K562 (cell line): ENCODE data around the gene MYOM3. TPM values are rescaled to one million over a fixed set of nuclear protein-coding genes. Genes with fewer than 3 reads are reported as not detected.

Source experiments
- ATAC-seq: fragments of 200-7000 bp; cut with Tn5 transposase; 3 replicates; pipeline ENCODE4 v1.9.1; 2020; ENCODE audit warnings: moderate library complexity
- BruUV-seq: library from RNA; stranded (reverse); fragments of 400-500 nt; replicated peaks from 2 replicates; lab custom pipeline; 2021; lab: Mats Ljungman, UMichigan
- CTCF ChIA-PET: fragments of 300-600 bp; formaldehyde crosslinking; extraction: SDS; loops from one replicate; lab custom pipeline; 2021; ENCODE audit warnings: low intra/inter-chr PET ratio; lab: Yijun Ruan, JAX
- POLR2A ChIA-PET: fragments of 300-600, 350-650 bp; sonication (Branson Sonifier 250); formaldehyde crosslinking; extraction: SDS; loops from one replicate; lab custom pipeline; 2021; ENCODE audit warnings: antibody characterized with exemption, inconsistent platforms; lab: Yijun Ruan, JAX
- DNase-seq, 4 experiments: peaks; one replicate each; pipeline versions ENCODE4 v3.0.0 to v3.0.0-alpha.2; 2011 to 2018; ENCODE audit warnings: low spot score in 3 of 4, mixed read lengths in 3 of 4; ENCODE audit errors: extremely low read depth in 1 of 4
- FAIRE-seq: peaks from 2 replicates; lab custom pipeline; 2011; peaks lifted over from hg19 to GRCh38; lab: Jason Lieb, UNC
- H2AFZ ChIP-seq: 2 replicates; pipeline ENCODE4 v1.6.0; 2011; ENCODE audit warnings: low read depth, low read length, control low read depth, inconsistent platforms
- H3K27ac ChIP-seq: fragments of 200-600 bp; 3 replicates; pipeline ENCODE4 v1.8.0; 2011; ENCODE audit warnings: low read depth, mild to moderate bottlenecking, control low read depth, inconsistent platforms, low read length, moderate library complexity, mixed read lengths; ENCODE audit errors: extremely low read depth
- H3K27me3 ChIP-seq, 2 experiments: fragments of 300-600 bp in 1 of 2; 2 replicates in 1 of 2; 3 replicates in 1 of 2; pipeline versions ENCODE4 v1.6.0 to v1.8.0; 2011; ENCODE audit warnings: inconsistent platforms in 2 of 2, low read length in 2 of 2, mild to moderate bottlenecking in 1 of 2, mixed read lengths in 1 of 2, moderate library complexity in 1 of 2; ENCODE audit not compliant: control insufficient read depth in 2 of 2, insufficient read depth in 2 of 2
- H3K36me3 ChIP-seq: fragments of 300-600 bp; 3 replicates; pipeline ENCODE4 v1.8.0; 2011; ENCODE audit warnings: mild to moderate bottlenecking, low read length, inconsistent platforms; ENCODE audit not compliant: control insufficient read depth, insufficient read depth
- H3K4me1 ChIP-seq, 2 experiments: fragments of 200-600 bp in 1 of 2; replicated peaks in 1 of 2; 2 replicates in 1 of 2; 3 replicates in 1 of 2; pipeline versions ENCODE4 v1.5.1 to v1.8.0; 2011; ENCODE audit warnings: inconsistent platforms in 2 of 2, low read length in 2 of 2, mild to moderate bottlenecking in 1 of 2, mixed read lengths in 1 of 2, moderate library complexity in 1 of 2; ENCODE audit not compliant: control insufficient read depth in 2 of 2, insufficient read depth in 2 of 2
- H3K4me2 ChIP-seq: 2 replicates; pipeline ENCODE4 v1.6.1; 2011; ENCODE audit warnings: low read length, control low read depth, inconsistent platforms, mixed read lengths; ENCODE audit not compliant: insufficient read depth
- H3K4me3 ChIP-seq: fragments of 200-600 bp; sonication (generic), shearing (Covaris generic); 2 replicates; pipeline ENCODE4 v1.5.1; 2016; ENCODE audit warnings: control low read depth, inconsistent platforms
- H3K79me2 ChIP-seq: fragments of 200-600 bp; 3 replicates; pipeline ENCODE4 v1.8.0; 2011; ENCODE audit warnings: low read length, inconsistent platforms; ENCODE audit not compliant: control insufficient read depth, insufficient read depth
- H3K9ac ChIP-seq, 2 experiments: 2 replicates each; pipeline versions ENCODE4 v1.6.0 to v1.6.1; 2011; ENCODE audit warnings: low read depth in 2 of 2, low read length in 2 of 2, control low read depth in 1 of 2, inconsistent platforms in 1 of 2, mild to moderate bottlenecking in 1 of 2, mixed read lengths in 1 of 2; ENCODE audit not compliant: insufficient read depth in 1 of 2
- H3K9me1 ChIP-seq: one replicate; pipeline ENCODE4 v1.6.0; 2011; ENCODE audit warnings: inconsistent platforms, mild to moderate bottlenecking, low read length, moderate library complexity; ENCODE audit not compliant: control insufficient read depth, insufficient read depth
- H3K9me3 ChIP-seq: replicated peaks from 2 replicates; pipeline ENCODE4 v1.5.1; 2011; ENCODE audit warnings: low read depth, low read length, inconsistent platforms; ENCODE audit not compliant: control insufficient read depth, insufficient read depth
- H4K20me1 ChIP-seq: replicated peaks from 2 replicates; pipeline ENCODE4 v1.6.1; 2011; ENCODE audit warnings: low read length, inconsistent platforms, mixed read lengths; ENCODE audit not compliant: control insufficient read depth, insufficient read depth
- CREB3 ChIP-seq: fragments of 450-650 bp; conservative IDR thresholded peaks from 2 replicates; pipeline ENCODE4 v1.6.1; 2016; ENCODE audit warnings: missing genetic modification characterization, low read depth, mild to moderate bottlenecking, missing compliant biosample characterization, moderate library complexity
- NRF1 ChIP-seq, 2 experiments: fragments of 450-650 bp; IDR thresholded peaks in 1 of 2; conservative IDR thresholded peaks in 1 of 2; 2 replicates each; pipeline ENCODE4 v1.6.1; 2014; ENCODE audit warnings: mild to moderate bottlenecking in 2 of 2
- PPARD ChIP-seq: fragments of 250-450 bp; sonication (Bioruptor Pico); IDR thresholded peaks from 2 replicates; pipeline ENCODE4 v1.8.0; 2022; ENCODE audit warnings: inconsistent platforms, mild to moderate bottlenecking, moderate library complexity
- WGBS: fragments of 100-300 bp; shearing (Covaris generic); methylation state at CpG from one replicate; pipeline ENCODE4 v1.1.6; 2016; ENCODE audit warnings: low coverage, mixed read lengths; ENCODE audit not compliant: insufficient coverage; ENCODE audit errors: missing lambda C conversion rate; 5-methylcytosine and 5-hydroxymethylcytosine counted together
- in situ Hi-C: fragments of 300-500 bp; cut with MboI; formaldehyde crosslinking; loops from 4 replicates; pipeline ENCODE4 v1.15.0; 2018; ENCODE audit warnings: inconsistent platforms, mixed read lengths
- intact Hi-C: fragments of 100-400 bp; cut with micrococcal nuclease; formaldehyde crosslinking; loops from 2 replicates; pipeline ENCODE4 v1.14.2; 2022
- polyA plus RNA-seq, 8 experiments: library from polyadenylated mRNA; depleted of rRNA in 4 of 8; stranded (reverse) in 5 of 8; unstranded in 3 of 8; fragments of >200 nt; fragmentation: Nextera tagmentation in 2 of 8; fragmentation: Illumina TruSeq in 1 of 8; extraction: Ambion mirVana in 2 of 8; extraction: Trizol in 1 of 8; gene quantifications; 2 replicates each; pipeline versions ENCODE4 v1.2.1 to v1.2.3, GENCODE V29; 2011 to 2014; ENCODE audit warnings: inconsistent platforms in 1 of 8, missing spikeins in 1 of 8
- total RNA-seq, 7 experiments: library from RNA; depleted of rRNA in 6 of 7; stranded (reverse); fragments of >200 nt in 6 of 7; fragmentation: Illumina TruSeq in 2 of 7; extraction: Trizol in 2 of 7; gene quantifications; 2 replicates each; pipeline versions ENCODE4 v1.2.1 to v1.2.3, GENCODE V29; 2011 to 2021; ENCODE audit warnings: low replicate concordance in 1 of 7

Gene MYOM3
- total and polyA plus RNA-seq, 9 of the 15 experiments (the other 6 are each of a cell fraction or from before 2014, with no cell fraction given) = 0.01 TPM; not detected in 8

GRCh38 chr1:24022581-24023361 is 89.2 kb downstream of the MYOM3 start:
- Histone ChIP-seq H3K27ac (no peak overlapping the region), H2AFZ (no peak overlapping the region), H4K20me1 (no peaks in the 10 kb centered on the region), H3K9me3 (no peaks in the 10 kb centered on the region), H3K9ac (no peak overlapping the region; a peak in 1 of 4 replicates), H3K4me3 (no peak overlapping the region), H3K4me2 (no peak overlapping the region), H3K79me2 (no peaks in the 10 kb centered on the region), H3K9me1 (no peaks in the 10 kb centered on the region), H3K36me3 (no peaks in the 10 kb centered on the region), H3K4me1 (peaks cover 6 to 9% of the 10 kb centered on the region in 2 experiments; a peak in 3 of 5 replicates), H3K27me3 (peaks cover 0 to 25% of the 10 kb centered on the region in 2 experiments; a peak in 1 of 5 replicates)
- ChIA-PET POLR2A (interaction anchor here (0.6 to 1.4 kb wide), 5 partner anchors 14 to 79 kb away, joined by 3 to 5 read pairs (median 4); partner anchors contain the start of gene SRSF10), CTCF (no interaction called here)
- no TSS peak for BruUV-seq
- DNase-seq = peak in 1 of 4 experiments; percentile 19
- intact Hi-C loops = no loop called here
- TF ChIP-seq PPARD (CRISPR knock-in tag) (no peak), NRF1 (conservative IDR thresholded peaks at IDR 0.05 in 1 of 2, IDR thresholded peaks at IDR 0.05 in 1 of 2) (peak in 1 of 2 experiments; percentile 27; a peak in 2 of 4 replicates), CREB3 (tag) (no peak)
- 13% methylated on average over 4 of the region's 4 CpGs for WGBS
- in situ Hi-C loops = no loop called here
- no peak for ATAC-seq
- no peak for FAIRE-seq
